Mucosa of stomach (tissue), 1 donor: ENCODE data around the gene ELMO3.

Experiments used
- H3K27me3 ChIP-seq: one replicate; pipeline ENCODE4 v1.7.0; 2013; ENCODE audit warnings: mild to moderate bottlenecking, low read length; ENCODE audit not compliant: control insufficient read depth, insufficient read depth
- H3K36me3 ChIP-seq: one replicate; pipeline ENCODE4 v1.7.0; 2013; ENCODE audit warnings: low read length; ENCODE audit not compliant: control insufficient read depth, insufficient read depth
- H3K4me1 ChIP-seq: one replicate; pipeline ENCODE4 v1.7.0; 2013; ENCODE audit warnings: mild to moderate bottlenecking, low read length; ENCODE audit not compliant: control insufficient read depth, insufficient read depth
- H3K4me3 ChIP-seq: one replicate; pipeline ENCODE4 v1.7.0; 2013; ENCODE audit warnings: low read length
- H3K9ac ChIP-seq: one replicate; pipeline ENCODE4 v1.7.0; 2013; ENCODE audit warnings: mild to moderate bottlenecking, low read length, moderate library complexity
- H3K9me3 ChIP-seq: one replicate; pipeline ENCODE4 v1.7.0; 2013; ENCODE audit warnings: mild to moderate bottlenecking, low read length, moderate library complexity; ENCODE audit not compliant: control insufficient read depth
- donor health status: Pancreatic carcinoma.

Gene ELMO3

DNA sequence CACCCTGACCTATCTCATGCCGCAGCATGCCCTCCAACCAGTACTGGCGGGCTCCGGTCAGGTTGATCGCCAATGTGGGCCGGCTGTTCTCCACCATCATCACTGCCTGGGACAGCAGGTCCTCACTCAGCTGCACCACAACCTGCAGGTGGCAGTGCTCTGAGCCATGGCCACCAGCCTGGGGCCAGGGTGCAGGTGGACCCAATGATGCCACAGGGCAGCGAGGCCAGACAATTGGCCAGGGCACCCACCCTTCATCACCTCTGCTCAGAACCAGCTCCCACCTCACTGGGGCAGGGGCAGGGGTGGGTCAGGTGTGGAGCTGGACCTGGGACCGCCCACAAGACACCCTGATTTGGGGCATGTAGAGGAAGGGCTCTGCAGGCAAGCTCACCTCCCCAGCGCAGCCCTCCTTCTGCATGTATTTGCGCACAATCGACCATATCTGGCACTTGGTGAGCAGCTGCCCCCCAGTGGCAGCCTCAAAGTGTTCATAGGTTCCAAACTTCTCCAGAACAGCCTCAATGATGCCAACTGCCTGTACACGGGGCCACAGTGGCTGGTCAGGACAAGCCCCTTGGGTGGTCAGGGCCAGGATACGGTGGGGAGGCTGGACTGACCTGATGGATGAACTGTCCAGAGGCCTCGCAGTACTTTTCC lies 19.4 kb upstream of the ELMO3 start:
- no peak overlapping the region for H3K9ac ChIP-seq
- peaks cover 34% of the 10 kb centered on the region for H3K4me1 ChIP-seq
- H3K27me3 ChIP-seq: peaks cover 3% of the 10 kb centered on the region
- H3K4me3 ChIP-seq: no peak overlapping the region
- H3K9me3 ChIP-seq: no peaks in the 10 kb centered on the region
- no peaks in the 10 kb centered on the region for H3K36me3 ChIP-seq

DNA sequence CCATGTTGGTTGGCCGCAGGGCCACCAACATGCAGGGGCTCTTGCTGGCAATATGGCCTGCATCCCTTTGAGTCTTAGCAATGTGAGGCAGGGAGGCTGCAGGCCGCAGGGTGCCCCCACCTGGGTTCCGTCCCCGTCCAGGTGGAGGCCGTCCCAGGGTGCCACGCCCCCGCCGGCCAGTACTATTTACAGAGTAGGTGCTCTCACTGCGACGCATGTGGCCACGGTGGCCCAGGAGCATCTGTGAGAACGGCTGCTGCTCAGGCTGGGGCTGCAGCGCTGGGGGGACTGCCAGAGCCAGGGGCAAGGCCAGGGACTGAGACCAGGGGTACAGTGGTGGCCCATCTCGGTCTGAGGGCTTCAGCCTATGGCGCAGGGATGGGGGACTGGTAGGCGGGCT lies 18.8 kb upstream of the ELMO3 start:
- H3K27me3 ChIP-seq: no peaks in the 10 kb centered on the region
- peaks cover 36% of the 10 kb centered on the region for H3K4me1 ChIP-seq
- H3K4me3 ChIP-seq: no peak overlapping the region
- no peak overlapping the region for H3K9ac ChIP-seq
- H3K36me3 ChIP-seq: no peaks in the 10 kb centered on the region
- H3K9me3 ChIP-seq: no peaks in the 10 kb centered on the region

DNA sequence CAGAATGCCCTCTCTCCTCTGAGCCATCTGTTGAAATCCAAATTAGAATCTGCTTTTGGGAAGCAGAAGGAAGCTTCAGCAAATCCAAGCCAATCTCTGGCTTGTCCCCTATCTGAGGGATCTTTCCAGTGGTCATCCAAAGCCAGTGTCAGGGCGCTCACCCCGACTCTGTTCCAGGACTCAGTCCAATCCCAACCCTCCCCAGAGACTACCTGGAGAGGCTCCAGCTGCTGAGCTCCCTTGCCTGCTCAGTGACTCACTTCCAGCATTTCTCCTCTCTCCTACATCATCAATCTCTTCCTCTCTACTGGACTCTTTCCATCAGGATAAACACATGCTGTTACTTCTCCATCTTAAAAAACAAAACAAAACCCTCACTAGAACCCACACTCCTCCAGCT lies 17.6 kb upstream of the ELMO3 start:
- Histone ChIP-seq H3K36me3 (no peaks in the 10 kb centered on the region), H3K4me3 (no peak overlapping the region), H3K4me1 (peaks cover 42% of the 10 kb centered on the region), H3K27me3 (no peaks in the 10 kb centered on the region), H3K9ac (no peak overlapping the region), H3K9me3 (no peaks in the 10 kb centered on the region)

DNA sequence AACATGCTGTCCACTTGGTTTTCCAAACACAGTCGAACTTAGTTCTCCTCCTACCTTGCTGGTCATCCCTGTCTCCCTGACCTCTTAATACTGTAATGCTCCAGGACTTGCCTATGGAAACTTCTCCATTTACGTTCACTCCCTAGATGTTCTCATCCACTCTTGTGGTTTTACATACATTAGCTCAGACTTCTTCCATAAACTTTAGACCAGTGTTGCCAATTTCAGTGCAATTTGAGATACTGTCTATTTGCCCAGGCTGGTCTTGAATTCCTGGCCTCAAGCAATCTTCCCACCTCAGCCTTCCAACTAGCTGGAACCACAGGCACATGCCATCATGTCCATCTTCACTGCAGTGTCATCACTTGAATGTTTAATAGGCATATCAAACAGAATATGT lies 16.6 kb upstream of the ELMO3 start:
- Histone ChIP-seq H3K4me1 (peaks cover 42% of the 10 kb centered on the region), H3K9me3 (no peaks in the 10 kb centered on the region), H3K9ac (no peak overlapping the region), H3K27me3 (no peaks in the 10 kb centered on the region), H3K36me3 (no peaks in the 10 kb centered on the region), H3K4me3 (no peak overlapping the region)

DNA sequence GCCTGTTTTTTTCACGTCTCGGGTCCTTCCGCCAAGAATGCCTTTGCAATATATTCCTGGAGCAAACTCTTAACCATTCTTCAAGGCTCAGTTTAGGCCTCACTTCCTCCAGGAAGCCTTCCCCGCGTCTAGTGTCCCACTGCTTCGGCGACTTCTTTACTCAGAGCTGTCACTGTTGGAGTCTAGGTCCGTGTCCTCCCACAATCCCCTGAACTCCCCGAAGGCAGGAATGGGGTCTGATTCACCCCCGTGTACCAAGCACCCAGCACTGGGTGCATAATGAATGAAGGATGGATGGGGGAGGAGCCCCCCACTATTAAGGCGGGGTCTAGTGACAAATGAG lies 15.7 kb upstream of the ELMO3 start:
- Histone ChIP-seq H3K4me1 (peaks cover 34% of the 10 kb centered on the region), H3K36me3 (no peaks in the 10 kb centered on the region), H3K4me3 (peak overlapping the region; percentile 75), H3K27me3 (no peaks in the 10 kb centered on the region), H3K9me3 (no peaks in the 10 kb centered on the region), H3K9ac (peak overlapping the region; percentile 85)

DNA sequence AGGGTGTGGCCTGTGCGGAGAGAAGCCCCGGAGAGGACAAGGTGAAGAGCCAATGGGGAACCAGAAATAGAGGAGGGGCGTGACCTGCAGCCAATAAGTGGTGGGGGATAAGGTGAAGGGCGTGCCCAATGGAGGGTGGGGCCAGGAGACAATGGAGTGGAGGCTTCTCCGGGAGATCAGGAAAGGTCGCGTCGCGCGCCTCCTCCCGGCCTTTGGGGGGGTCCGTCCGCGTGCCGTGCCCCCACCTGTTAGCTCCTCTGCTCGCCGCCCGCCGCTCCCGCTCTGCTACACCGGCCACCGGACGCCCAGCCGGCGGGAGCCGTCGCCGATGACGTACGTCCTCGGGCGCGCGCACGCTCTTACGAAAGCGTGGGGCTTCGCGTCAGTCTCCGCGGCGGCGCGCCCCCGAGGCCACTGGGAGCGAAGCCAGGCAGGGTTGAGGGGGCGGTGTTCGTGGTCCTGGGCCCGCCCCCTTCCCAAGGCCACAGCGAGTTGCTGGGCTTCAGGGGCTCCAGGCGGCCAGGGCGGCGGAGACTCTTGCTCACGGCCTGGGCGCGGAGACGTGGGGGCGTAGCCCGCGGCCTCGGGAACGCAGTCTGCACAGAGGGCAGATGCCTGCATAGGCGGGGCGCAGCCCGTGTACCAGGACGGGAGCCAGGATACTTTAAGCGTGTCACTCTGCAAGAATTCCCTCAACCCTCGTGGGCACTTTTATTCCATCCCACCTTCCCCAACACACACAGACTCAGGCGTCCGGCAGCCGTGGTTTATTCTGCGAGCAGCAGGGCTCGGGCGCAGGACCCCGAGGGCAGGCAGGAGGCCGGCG lies 15.1 kb upstream of the ELMO3 start, which contains the start of gene MATCAP1:
TSS of gene MATCAP1 (minus strand) at position 337 of the 826 bp plus-strand sequence. CDS start 3,353 bp downstream, outside the sequence.
- Histone ChIP-seq H3K4me3 (peak within 1 kb of the TSS; percentile 75), H3K9ac (peak within 1 kb of the TSS; percentile 85), H3K27me3 (no peaks in the 10 kb centered on the region), H3K9me3 (no peaks in the 10 kb centered on the region), H3K36me3 (no peaks in the 10 kb centered on the region), H3K4me1 (peaks cover 29% of the 10 kb centered on the region)

DNA sequence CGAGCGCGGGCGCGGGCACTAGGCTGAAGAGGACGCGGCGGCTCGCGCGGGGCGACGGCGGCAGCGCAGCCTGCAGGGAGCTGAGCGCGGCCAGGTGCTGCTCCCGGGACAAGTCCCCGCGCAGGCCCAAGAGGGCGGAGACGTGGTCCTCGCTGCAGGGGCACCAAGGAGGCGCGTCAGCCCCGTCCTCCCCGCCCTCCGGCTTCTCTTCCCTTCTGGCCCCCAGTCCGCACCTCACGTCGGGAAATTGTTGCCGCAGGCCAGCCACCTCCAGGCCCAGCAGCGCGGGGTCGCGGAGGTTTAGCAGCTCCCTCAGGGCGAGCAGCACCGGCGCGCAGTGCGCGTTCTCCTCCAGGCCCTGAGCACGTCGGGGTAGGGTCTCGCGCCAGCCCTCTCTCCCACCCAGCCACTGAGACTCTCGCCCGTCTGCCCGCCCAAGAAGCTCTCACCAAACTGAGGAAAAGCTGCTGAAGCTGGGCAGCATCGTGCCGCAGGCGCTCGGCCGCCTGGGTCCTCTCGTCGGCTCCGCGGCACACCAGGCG lies 14.4 kb upstream of the ELMO3 start:
- Histone ChIP-seq H3K27me3 (no peaks in the 10 kb centered on the region), H3K36me3 (no peaks in the 10 kb centered on the region), H3K4me1 (peaks cover 22% of the 10 kb centered on the region), H3K4me3 (peak overlapping the region; percentile 75), H3K9me3 (no peaks in the 10 kb centered on the region), H3K9ac (no peak overlapping the region)

DNA sequence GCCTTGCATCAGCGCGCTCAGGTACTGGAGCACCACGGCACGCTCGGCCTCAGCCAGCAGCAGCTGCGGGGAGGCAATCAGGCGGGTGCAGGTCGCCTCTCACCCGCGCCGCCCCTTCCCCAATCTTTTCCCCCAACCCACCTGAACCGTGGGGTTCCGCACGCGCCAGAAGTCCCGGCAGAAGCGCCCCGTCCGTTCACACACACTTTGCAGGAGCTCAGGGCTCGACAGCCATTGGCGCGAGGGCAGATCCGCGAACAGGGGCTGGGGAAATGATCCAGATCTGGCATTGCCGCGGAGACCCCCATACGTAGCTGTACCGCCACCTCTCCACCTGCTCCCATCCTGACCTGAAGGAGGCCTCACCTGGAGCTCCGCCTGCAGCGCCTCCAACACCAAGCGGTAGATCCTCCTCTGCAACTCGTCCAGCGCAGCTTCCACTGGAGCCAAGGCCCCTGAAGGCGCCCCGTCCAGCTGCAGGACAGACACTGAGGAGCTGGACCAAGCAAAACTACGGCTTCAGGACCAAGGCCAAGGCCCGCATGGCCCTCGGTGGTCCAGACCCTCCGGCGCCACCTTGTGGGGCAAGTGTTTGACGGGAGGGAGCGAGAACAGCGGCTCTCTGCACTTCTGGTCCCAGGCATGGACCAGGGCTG lies 13.8 kb upstream of the ELMO3 start:
- Histone ChIP-seq H3K9me3 (no peaks in the 10 kb centered on the region), H3K36me3 (no peaks in the 10 kb centered on the region), H3K4me1 (peaks cover 22% of the 10 kb centered on the region), H3K4me3 (no peak overlapping the region), H3K27me3 (no peaks in the 10 kb centered on the region), H3K9ac (no peak overlapping the region)

DNA sequence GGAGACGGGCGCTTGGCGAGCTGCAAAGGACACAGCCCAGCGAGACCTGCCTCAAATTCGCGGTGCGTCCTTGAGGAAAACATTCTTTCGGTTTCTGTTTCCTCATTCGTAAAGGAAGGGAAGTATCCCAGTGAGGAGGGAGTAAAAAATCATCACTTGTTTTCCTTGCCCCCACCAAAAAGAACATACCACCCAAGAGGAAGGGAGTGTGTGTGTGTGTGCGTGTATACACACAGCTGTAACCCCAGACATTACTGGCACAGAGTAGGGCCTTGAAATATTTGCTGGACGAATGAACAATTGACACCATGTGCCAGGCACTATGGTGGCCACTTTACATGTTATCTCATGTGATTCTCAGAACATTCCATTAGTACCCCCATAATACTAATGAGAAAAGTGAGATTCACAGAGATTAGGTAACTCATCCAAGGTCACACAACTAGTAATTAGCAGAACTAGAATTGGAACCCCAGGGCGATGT lies 13.2 kb upstream of the ELMO3 start:
- no peak overlapping the region for H3K9ac ChIP-seq
- H3K4me3 ChIP-seq: no peak overlapping the region
- peaks cover 27% of the 10 kb centered on the region for H3K4me1 ChIP-seq
- H3K9me3 ChIP-seq: no peaks in the 10 kb centered on the region
- no peaks in the 10 kb centered on the region for H3K27me3 ChIP-seq
- no peaks in the 10 kb centered on the region for H3K36me3 ChIP-seq

DNA sequence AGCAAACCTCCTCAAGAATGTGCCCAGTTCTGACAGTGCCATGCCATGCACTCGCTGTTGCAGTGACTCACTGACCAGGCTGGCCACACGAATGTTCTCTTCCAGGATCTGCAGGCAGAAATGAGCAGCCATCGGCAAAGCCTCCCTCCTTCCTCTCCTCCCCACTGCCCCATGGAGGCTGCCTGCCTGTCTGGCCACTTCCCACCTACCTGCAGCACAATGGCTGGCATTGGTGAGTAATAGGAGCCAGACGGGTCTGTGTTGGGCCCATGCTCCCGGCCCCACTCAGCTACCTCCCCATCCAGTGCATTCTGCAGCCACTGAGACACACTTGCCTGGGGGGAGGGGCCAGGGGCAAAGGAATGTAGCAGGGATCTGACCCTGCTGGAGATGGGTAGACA lies 12.4 kb upstream of the ELMO3 start:
- Histone ChIP-seq H3K9ac (no peak overlapping the region), H3K9me3 (no peaks in the 10 kb centered on the region), H3K4me1 (peaks cover 33% of the 10 kb centered on the region), H3K4me3 (no peak overlapping the region), H3K27me3 (no peaks in the 10 kb centered on the region), H3K36me3 (no peaks in the 10 kb centered on the region)

DNA sequence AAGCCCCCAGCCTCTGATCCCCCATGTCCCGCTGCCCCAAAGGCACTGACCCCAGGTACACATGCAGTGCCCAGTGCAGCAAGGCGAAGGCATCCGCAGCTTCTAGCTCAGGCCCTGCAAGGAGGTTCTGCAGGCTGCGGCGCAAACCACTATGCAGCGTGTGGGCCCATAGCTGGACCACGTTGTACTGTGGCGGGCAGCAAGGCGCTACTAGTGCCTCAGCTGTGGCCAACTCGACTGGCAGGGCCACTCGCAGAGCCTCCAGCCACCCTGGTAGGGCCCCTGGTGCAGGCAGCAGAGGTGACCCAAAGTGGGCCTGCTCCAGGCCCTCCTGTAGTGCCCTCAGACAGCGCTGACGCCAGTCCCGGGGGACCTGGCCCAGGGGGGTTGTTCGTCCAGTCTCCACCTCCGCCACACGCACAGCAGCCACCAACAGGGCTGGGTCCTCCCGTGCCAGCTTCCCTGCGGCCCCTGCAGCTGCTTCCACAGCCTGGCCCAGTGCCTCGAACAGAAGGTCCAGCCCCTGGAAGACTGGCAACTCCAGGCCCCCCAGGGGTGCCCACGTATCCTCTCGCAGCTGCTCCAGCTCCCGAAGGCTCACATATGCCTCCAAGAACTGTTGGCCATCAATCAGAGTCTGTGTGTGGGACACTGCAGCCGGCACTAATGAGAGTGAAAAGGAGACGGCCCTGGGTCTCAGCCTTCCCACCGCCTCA lies 11.6 kb upstream of the ELMO3 start:
- H3K9ac ChIP-seq: no peak overlapping the region
- H3K4me3 ChIP-seq: no peak overlapping the region
- no peaks in the 10 kb centered on the region for H3K9me3 ChIP-seq
- H3K36me3 ChIP-seq: no peaks in the 10 kb centered on the region
- peaks cover 37% of the 10 kb centered on the region for H3K4me1 ChIP-seq
- no peaks in the 10 kb centered on the region for H3K27me3 ChIP-seq
